Measurements from ENCODE around the gene GIMAP6. TPM values are rescaled to one million over a fixed set of nuclear protein-coding genes. Genes with fewer than 3 reads are reported as not detected.

GIMAP6 gene
- polyA plus RNA-seq, 3 donors = 16.2 to 70.2 (median 57.0) TPM

- intact Hi-C loops (cut with micrococcal nuclease) = no loop called here
- H3K9me3 ChIP-seq (replicated peaks in 1 of 2; ENCODE audit: control insufficient read depth in 1 of 2, insufficient read depth in 1 of 2, low read length in 2 of 2) = peaks cover 0 to 7% of the 10 kb centered on the region in 2 donors
- H3K27me3 ChIP-seq (ENCODE audit: control insufficient read depth in 2 of 2, insufficient read depth in 2 of 2, low read length in 2 of 2) = no peaks in the 10 kb centered on the region
- Mint-ChIP-seq H3K4me3 (no peak overlapping the region), H3K27ac (no peak overlapping the region), H3K4me1 (peaks cover 31% of the 10 kb centered on the region), H3K9me3 (peaks cover 0 to 6% (median 3%) of the 10 kb centered on the region in 7 donors), H3K27me3 (ENCODE audit: low read depth in 3 of 3) (peaks cover 0 to 2% (median 1%) of the 10 kb centered on the region in 3 donors), H3K36me3 (no peaks in the 10 kb centered on the region)
- no peak overlapping the region for H3K4me2 ChIP-seq (replicated peaks; ENCODE audit: extremely low read depth, low read length, poor library complexity, severe bottlenecking)
- H2AFZ ChIP-seq (ENCODE audit: insufficient read depth, low read depth, low read length, poor library complexity, severe bottlenecking) = no peak overlapping the region
- TF ChIP-seq, protein P1, sequence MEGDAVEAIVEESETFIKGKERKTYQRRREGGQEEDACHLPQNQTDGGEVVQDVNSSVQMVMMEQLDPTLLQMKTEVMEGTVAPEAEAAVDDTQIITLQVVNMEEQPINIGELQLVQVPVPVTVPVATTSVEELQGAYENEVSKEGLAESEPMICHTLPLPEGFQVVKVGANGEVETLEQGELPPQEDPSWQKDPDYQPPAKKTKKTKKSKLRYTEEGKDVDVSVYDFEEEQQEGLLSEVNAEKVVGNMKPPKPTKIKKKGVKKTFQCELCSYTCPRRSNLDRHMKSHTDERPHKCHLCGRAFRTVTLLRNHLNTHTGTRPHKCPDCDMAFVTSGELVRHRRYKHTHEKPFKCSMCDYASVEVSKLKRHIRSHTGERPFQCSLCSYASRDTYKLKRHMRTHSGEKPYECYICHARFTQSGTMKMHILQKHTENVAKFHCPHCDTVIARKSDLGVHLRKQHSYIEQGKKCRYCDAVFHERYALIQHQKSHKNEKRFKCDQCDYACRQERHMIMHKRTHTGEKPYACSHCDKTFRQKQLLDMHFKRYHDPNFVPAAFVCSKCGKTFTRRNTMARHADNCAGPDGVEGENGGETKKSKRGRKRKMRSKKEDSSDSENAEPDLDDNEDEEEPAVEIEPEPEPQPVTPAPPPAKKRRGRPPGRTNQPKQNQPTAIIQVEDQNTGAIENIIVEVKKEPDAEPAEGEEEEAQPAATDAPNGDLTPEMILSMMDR (IDR thresholded peaks at IDR 0.05) = no peak
- no peak for DNase-seq
- no peak overlapping the region for H3K4me3 ChIP-seq (replicated peaks in 1 of 3; ENCODE audit: low read depth in 2 of 3, low read length in 3 of 3)
- peaks cover 14 to 15% of the 10 kb centered on the region in 2 donors for H3K4me1 ChIP-seq (ENCODE audit: control insufficient read depth in 1 of 2, insufficient read depth in 2 of 2, low read length in 2 of 2)
- no peak overlapping the region for H3K9ac ChIP-seq (ENCODE audit: insufficient read depth, low read length, poor library complexity, severe bottlenecking)
- H4K20me1 ChIP-seq (ENCODE audit: insufficient read depth, low read length) = no peaks in the 10 kb centered on the region
- no peak overlapping the region for H3K27ac ChIP-seq (ENCODE audit: low read depth in 1 of 2, low read length in 2 of 2)
- no peaks in the 10 kb centered on the region for H3K36me3 ChIP-seq (replicated peaks in 1 of 2; ENCODE audit: control insufficient read depth in 1 of 2, insufficient read depth in 2 of 2, low read length in 2 of 2)
- no peaks in the 10 kb centered on the region for H3K79me2 ChIP-seq (ENCODE audit: insufficient read depth, low read length)
- WGBS (ENCODE audit: insufficient coverage) = no CpG with 5 or more reads among the region's 4 CpGs
Observed at GRCh38 chr7:150660939-150661613, 28.9 kb upstream of the GIMAP6 start.

- no CpG with 5 or more reads among the region's 3 CpGs for WGBS (ENCODE audit: insufficient coverage)
- intact Hi-C loops (cut with micrococcal nuclease) = no loop called here
- no peaks in the 10 kb centered on the region for H3K36me3 ChIP-seq (replicated peaks in 1 of 2; ENCODE audit: control insufficient read depth in 1 of 2, insufficient read depth in 2 of 2, low read length in 2 of 2)
- no peaks in the 10 kb centered on the region for H4K20me1 ChIP-seq (ENCODE audit: insufficient read depth, low read length)
- H2AFZ ChIP-seq (ENCODE audit: insufficient read depth, low read depth, low read length, poor library complexity, severe bottlenecking) = no peak overlapping the region
- H3K27ac Mint-ChIP-seq = no peak overlapping the region
- H3K27me3 Mint-ChIP-seq (ENCODE audit: low read depth in 3 of 3) = peaks cover 1 to 3% (median 1%) of the 10 kb centered on the region in 3 donors
- H3K27me3 ChIP-seq (ENCODE audit: control insufficient read depth in 2 of 2, insufficient read depth in 2 of 2, low read length in 2 of 2) = no peaks in the 10 kb centered on the region
- DNase-seq = no peak
- peaks cover 0 to 7% of the 10 kb centered on the region in 2 donors for H3K9me3 ChIP-seq (replicated peaks in 1 of 2; ENCODE audit: control insufficient read depth in 1 of 2, insufficient read depth in 1 of 2, low read length in 2 of 2)
- H3K4me3 Mint-ChIP-seq = no peak overlapping the region
- H3K4me3 ChIP-seq (replicated peaks in 1 of 3; ENCODE audit: low read depth in 2 of 3, low read length in 3 of 3) = no peak overlapping the region
- H3K36me3 Mint-ChIP-seq = no peaks in the 10 kb centered on the region
- no peak overlapping the region for H3K4me2 ChIP-seq (replicated peaks; ENCODE audit: extremely low read depth, low read length, poor library complexity, severe bottlenecking)
- H3K4me1 ChIP-seq (ENCODE audit: control insufficient read depth in 1 of 2, insufficient read depth in 2 of 2, low read length in 2 of 2) = no peaks in the 10 kb centered on the region
- H3K4me1 Mint-ChIP-seq = peaks cover 8% of the 10 kb centered on the region
- TF ChIP-seq, protein P1 (IDR thresholded peaks at IDR 0.05) = no peak
- no peak overlapping the region for H3K27ac ChIP-seq (ENCODE audit: low read depth in 1 of 2, low read length in 2 of 2)
- H3K9ac ChIP-seq (ENCODE audit: insufficient read depth, low read length, poor library complexity, severe bottlenecking) = no peak overlapping the region
- H3K9me3 Mint-ChIP-seq = peaks cover 0 to 8% (median 4%) of the 10 kb centered on the region in 7 donors
- no peaks in the 10 kb centered on the region for H3K79me2 ChIP-seq (ENCODE audit: insufficient read depth, low read length)
Observed at GRCh38 chr7:150657526-150657925, 25.3 kb upstream of the GIMAP6 start.
